ENCODE results near the gene PNLIPRP2. TPM values are rescaled to one million over a fixed set of nuclear protein-coding genes. Genes with fewer than 3 reads are reported as not detected.

PNLIPRP2 gene
- total RNA-seq, 1 donor, result not detected

- TF ChIP-seq, protein P1, sequence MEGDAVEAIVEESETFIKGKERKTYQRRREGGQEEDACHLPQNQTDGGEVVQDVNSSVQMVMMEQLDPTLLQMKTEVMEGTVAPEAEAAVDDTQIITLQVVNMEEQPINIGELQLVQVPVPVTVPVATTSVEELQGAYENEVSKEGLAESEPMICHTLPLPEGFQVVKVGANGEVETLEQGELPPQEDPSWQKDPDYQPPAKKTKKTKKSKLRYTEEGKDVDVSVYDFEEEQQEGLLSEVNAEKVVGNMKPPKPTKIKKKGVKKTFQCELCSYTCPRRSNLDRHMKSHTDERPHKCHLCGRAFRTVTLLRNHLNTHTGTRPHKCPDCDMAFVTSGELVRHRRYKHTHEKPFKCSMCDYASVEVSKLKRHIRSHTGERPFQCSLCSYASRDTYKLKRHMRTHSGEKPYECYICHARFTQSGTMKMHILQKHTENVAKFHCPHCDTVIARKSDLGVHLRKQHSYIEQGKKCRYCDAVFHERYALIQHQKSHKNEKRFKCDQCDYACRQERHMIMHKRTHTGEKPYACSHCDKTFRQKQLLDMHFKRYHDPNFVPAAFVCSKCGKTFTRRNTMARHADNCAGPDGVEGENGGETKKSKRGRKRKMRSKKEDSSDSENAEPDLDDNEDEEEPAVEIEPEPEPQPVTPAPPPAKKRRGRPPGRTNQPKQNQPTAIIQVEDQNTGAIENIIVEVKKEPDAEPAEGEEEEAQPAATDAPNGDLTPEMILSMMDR (IDR thresholded peaks at IDR 0.05; ENCODE audit: insufficient read depth, low read depth, low read length), result no peak
- no peak overlapping the region for H3K4me3 ChIP-seq (ENCODE audit: low read depth, low read length)
- no peak for DNase-seq (ENCODE audit: low read depth)
These were observed 8.5 kb upstream of the PNLIPRP2 start for GRCh38 chr10:116612107-116612769.

DNA sequence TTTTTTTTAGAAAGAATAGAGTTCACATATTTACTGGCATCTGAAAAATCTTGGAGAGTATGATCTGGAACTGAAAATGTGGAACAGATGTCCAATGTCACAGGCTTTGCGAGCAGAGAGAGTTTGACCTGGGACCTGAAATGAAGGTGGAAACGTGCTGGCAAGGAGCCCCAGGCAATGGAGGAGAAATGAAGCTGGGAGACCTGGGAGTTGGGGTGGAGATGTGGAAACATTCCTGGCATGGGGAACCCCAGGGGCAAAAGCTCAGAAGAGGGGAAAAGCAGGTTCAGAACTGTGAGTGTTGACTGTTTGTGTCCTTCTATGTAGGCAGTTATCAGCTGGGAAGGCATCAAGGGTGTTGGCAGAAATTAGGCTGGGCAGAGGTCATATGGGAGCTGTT is 7.3 kb upstream of the PNLIPRP2 start:
- DNase-seq (ENCODE audit: low read depth), result no peak
- TF ChIP-seq, protein P1 (IDR thresholded peaks at IDR 0.05; ENCODE audit: insufficient read depth, low read depth, low read length), result no peak
- no peak overlapping the region for H3K4me3 ChIP-seq (ENCODE audit: low read depth, low read length)

GRCh38 chr10:116614796-116615195 is 6.0 kb upstream of the PNLIPRP2 start:
- no peak overlapping the region for H3K4me3 ChIP-seq (ENCODE audit: low read depth, low read length)
- DNase-seq (ENCODE audit: low read depth), result no peak
- TF ChIP-seq, protein P1 (IDR thresholded peaks at IDR 0.05; ENCODE audit: insufficient read depth, low read depth, low read length), result no peak

DNA sequence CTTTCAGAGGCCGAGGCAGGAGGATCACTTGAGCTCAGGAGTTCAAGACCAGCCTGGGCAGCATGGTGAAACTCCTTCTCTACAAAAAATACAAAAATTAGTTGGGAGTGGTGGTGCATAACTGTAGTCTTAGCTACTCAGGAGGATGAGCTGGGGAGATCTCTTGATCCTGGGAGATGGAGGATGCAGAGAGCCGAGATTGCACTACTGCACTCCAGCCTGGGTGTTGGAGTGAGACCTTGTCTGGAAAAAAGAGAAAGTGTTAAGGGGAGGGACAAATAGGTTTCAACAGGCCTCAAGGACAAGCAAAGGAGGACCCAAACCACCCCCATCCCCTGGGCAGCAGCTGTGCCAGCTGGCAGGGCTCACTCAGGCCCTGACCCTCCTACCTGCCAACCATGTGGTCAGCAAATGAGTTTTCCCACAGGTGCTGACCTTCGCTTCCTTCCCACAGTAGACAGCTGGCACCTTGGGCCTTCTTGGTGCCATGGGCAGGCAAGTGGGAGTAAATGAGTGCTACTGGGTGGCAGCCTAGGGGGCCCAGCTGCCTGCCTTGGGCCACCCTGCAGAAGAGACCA is 5.5 kb upstream of the PNLIPRP2 start:
- no peak overlapping the region for H3K4me3 ChIP-seq (ENCODE audit: low read depth, low read length)
- TF ChIP-seq, protein P1 (IDR thresholded peaks at IDR 0.05; ENCODE audit: insufficient read depth, low read depth, low read length), result no peak
- DNase-seq (ENCODE audit: low read depth), result no peak

GRCh38 chr10:116621476-116621875 is 723 bp downstream of the PNLIPRP2 start:
- DNase-seq (ENCODE audit: low read depth), result no peak
- no peak overlapping the region for H3K4me3 ChIP-seq (ENCODE audit: low read depth, low read length)
- TF ChIP-seq, protein P1 (IDR thresholded peaks at IDR 0.05; ENCODE audit: insufficient read depth, low read depth, low read length), result no peak

DNA sequence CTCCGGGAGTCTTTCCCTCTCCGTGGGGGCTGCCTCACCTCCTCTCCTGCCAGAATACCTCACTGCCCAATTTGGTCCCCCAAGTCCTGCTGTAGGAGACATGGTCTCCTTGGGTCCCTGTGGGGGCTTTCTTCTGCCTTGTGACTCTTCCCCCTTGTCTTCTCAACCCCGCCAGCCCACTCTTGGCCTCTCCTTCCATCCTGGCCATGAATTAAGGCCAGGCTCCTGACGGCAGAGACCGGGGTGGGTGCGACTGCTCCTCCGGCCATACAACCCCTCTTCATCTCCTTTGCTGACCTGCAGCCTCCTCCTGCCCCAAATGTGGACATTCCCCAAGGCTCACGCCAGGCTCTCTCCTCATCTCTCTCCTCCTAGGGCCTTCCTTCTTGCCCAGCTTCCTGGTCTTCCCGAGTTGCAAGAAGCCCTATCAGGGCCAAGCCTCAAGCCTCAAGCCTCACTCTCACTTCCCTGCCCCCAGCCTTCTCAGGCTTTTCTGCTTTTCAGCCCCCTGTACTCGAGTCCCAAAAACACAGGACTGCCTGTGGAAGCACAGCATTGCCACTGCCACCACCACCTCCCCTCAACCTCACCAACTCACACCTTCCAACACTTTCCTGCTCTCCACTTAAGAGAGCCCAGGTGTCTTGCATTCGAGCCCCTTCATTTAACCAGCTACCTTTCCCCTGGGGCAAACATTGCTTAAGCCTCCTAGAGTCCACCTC is 1.3 kb downstream of the PNLIPRP2 start:
- no peak overlapping the region for H3K4me3 ChIP-seq (ENCODE audit: low read depth, low read length)
- TF ChIP-seq, protein P1 (IDR thresholded peaks at IDR 0.05; ENCODE audit: insufficient read depth, low read depth, low read length), result no peak
- no peak for DNase-seq (ENCODE audit: low read depth)
